Muscle of leg (tissue), 11 donors: ENCODE data around the gene CDK14. TPM values are rescaled to one million over a fixed set of nuclear protein-coding genes. Genes with fewer than 3 reads are reported as not detected.
A peak's percentile ranks its signal among the peaks of the same experiment; 100 is the strongest.

Experiments used
- DNase-seq: peaks from one replicate; pipeline ENCODE4 v3.0.0; 2013
- H3K27ac ChIP-seq: one replicate; pipeline ENCODE4 v1.5.1; 2013; ENCODE audit warnings: mild to moderate bottlenecking, low read length, control low read depth
- H3K27me3 ChIP-seq: one replicate; pipeline ENCODE4 v1.6.1; 2013; ENCODE audit warnings: low read length; ENCODE audit not compliant: control insufficient read depth, insufficient read depth
- H3K36me3 ChIP-seq: one replicate; pipeline ENCODE4 v1.6.1; 2013; ENCODE audit warnings: low read length; ENCODE audit not compliant: control insufficient read depth, insufficient read depth
- H3K4me1 ChIP-seq: one replicate; pipeline ENCODE4 v1.6.1; 2013; ENCODE audit warnings: low read length; ENCODE audit not compliant: control insufficient read depth, insufficient read depth
- H3K4me3 ChIP-seq: one replicate; pipeline ENCODE4 v1.5.1; 2013; ENCODE audit warnings: low read length, control low read depth
- H3K9me3 ChIP-seq: replicated peaks from 2 replicates; pipeline ENCODE4 v1.6.1; 2013; ENCODE audit warnings: low read depth, low read length; ENCODE audit not compliant: control insufficient read depth
- WGBS: methylation state at CpG from one replicate; pipeline ENCODE4 v1.1.5; 2013; ENCODE audit warnings: missing lambda C conversion rate; ENCODE audit not compliant: insufficient coverage; 5-methylcytosine and 5-hydroxymethylcytosine counted together
- polyA plus RNA-seq, 8 donors: library from polyadenylated mRNA; unstranded; fragments of 120-200 nt; gene quantifications; one replicate each; pipeline versions ENCODE4 v1.2.1 to v1.2.3, GENCODE V29; 2013; ENCODE audit warnings: inconsistent platforms in 1 of 8, low replicate concordance in 1 of 8; ENCODE audit not compliant: insufficient read length in 8 of 8, insufficient read depth in 1 of 8
- total RNA-seq: library from RNA; stranded (reverse); fragments of 120-200 nt; gene quantifications from one replicate; pipeline ENCODE4 v1.2.4, GENCODE V29; 2013

CDK14 gene
- total and polyA plus RNA-seq, 9 donors, result 14.9 to 36.7 (median 21.3) TPM

DNA sequence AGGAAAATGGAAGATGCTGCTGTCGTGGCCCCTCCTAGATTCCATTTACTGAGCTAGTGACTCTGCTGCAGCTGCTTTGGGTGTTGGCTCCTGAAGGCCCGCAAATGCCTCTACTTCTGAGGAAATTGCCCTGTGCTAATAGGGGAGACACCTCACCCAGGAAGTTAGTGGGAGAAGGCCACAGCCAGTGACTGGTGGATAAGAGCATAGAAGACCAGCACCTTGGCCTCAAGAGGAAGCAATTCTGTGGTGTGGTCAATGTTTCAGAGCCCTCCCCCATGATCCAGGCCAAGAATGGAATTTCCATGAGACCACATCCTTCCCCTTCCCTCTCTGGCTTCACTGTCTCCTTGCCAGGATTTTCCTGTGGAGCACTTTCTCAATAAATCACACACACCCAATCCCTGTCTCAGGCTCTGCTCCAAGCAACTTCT is 643.1 kb downstream of the CDK14 start:
- 17% methylated on average over 2 of the region's 2 CpGs for WGBS
- H3K4me3 ChIP-seq, result no peak overlapping the region
- no peaks in the 10 kb centered on the region for H3K36me3 ChIP-seq
- H3K9me3 ChIP-seq, result no peaks in the 10 kb centered on the region
- peak overlapping the region; percentile 90 for H3K27ac ChIP-seq
- peaks cover 19% of the 10 kb centered on the region for H3K4me1 ChIP-seq
- peak; percentile 89 for DNase-seq
- no peaks in the 10 kb centered on the region for H3K27me3 ChIP-seq

DNA sequence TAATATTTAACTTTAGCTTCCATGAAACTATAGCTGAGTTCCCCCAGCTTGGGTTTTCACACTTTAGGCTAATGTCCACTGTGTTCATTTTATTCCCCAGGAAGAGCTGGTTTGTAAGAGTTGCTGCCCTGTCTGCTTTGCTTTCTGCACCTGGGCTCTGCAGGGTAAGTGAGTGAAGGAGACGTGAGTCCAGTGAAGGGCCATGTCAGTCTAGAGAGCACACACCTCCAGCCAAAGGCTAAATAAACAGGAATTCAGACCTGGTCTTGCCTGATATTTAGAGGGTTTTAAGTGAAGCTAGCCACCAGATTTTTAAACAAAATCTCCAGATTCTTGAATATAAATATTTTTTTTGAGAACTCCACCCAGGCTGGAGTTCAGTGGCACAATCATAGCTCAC is 643.7 kb downstream of the CDK14 start:
- no peaks in the 10 kb centered on the region for H3K27me3 ChIP-seq
- H3K27ac ChIP-seq, result peak overlapping the region; percentile 90
- no peaks in the 10 kb centered on the region for H3K9me3 ChIP-seq
- WGBS, result no CpG with 5 or more reads among the region's 1 CpG
- H3K36me3 ChIP-seq, result no peaks in the 10 kb centered on the region
- DNase-seq, result peak; percentile 27
- no peak overlapping the region for H3K4me3 ChIP-seq
- peaks cover 19% of the 10 kb centered on the region for H3K4me1 ChIP-seq

GRCh38 chr7:91240376-91240941 is 644.3 kb downstream of the CDK14 start:
- WGBS, result no CpG with 5 or more reads among the region's 2 CpGs
- H3K36me3 ChIP-seq, result no peaks in the 10 kb centered on the region
- H3K4me3 ChIP-seq, result no peak overlapping the region
- DNase-seq, result peak; percentile 98
- H3K27me3 ChIP-seq, result no peaks in the 10 kb centered on the region
- peak overlapping the region; percentile 90 for H3K27ac ChIP-seq
- peaks cover 19% of the 10 kb centered on the region for H3K4me1 ChIP-seq
- no peaks in the 10 kb centered on the region for H3K9me3 ChIP-seq

- no peaks in the 10 kb centered on the region for H3K27me3 ChIP-seq
- H3K36me3 ChIP-seq, result no peaks in the 10 kb centered on the region
- WGBS, result no CpG with 5 or more reads among the region's 8 CpGs
- peaks cover 19% of the 10 kb centered on the region for H3K4me1 ChIP-seq
- H3K4me3 ChIP-seq, result no peak overlapping the region
- H3K27ac ChIP-seq, result no peak overlapping the region
- peak; percentile 51 for DNase-seq
- H3K9me3 ChIP-seq, result no peaks in the 10 kb centered on the region
Observed at GRCh38 chr7:91242097-91242844, 646.1 kb downstream of the CDK14 start.

- Histone ChIP-seq H3K9me3 (no peaks in the 10 kb centered on the region), H3K36me3 (no peaks in the 10 kb centered on the region), H3K27ac (no peak overlapping the region), H3K4me3 (no peak overlapping the region), H3K4me1 (peaks cover 19% of the 10 kb centered on the region), H3K27me3 (no peaks in the 10 kb centered on the region)
- WGBS, result no CpG with 5 or more reads among the region's 6 CpGs
- peak; percentile 78 for DNase-seq
Observed at GRCh38 chr7:91243591-91244301, 647.6 kb downstream of the CDK14 start.

DNA sequence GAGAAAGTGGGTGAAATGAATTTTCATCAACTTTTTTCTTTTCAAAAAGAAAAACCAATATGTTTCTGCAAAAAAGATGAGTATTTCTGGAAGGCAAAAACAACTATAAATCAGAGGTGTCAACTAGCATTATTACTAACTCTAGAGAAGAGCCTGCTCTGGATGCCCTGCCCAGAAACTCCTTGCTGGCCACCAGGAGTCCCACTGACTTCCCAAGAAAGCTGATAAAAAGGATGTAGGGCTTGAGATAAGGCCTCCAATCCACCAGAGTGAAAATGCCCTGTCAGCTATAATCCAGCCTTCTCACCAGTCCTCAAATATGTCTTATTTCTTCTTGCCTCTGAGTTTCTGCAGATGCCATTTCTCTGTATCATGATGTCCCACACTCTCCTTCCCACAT is 651.4 kb downstream of the CDK14 start:
- Histone ChIP-seq H3K4me3 (no peak overlapping the region), H3K27me3 (no peaks in the 10 kb centered on the region), H3K4me1 (peaks cover 5% of the 10 kb centered on the region), H3K36me3 (no peaks in the 10 kb centered on the region), H3K9me3 (no peaks in the 10 kb centered on the region), H3K27ac (no peak overlapping the region)
- no peak for DNase-seq

- no peak overlapping the region for H3K27ac ChIP-seq
- no CpG with 5 or more reads among the region's 2 CpGs for WGBS
- H3K4me1 ChIP-seq, result peaks cover 2% of the 10 kb centered on the region
- H3K27me3 ChIP-seq, result no peaks in the 10 kb centered on the region
- DNase-seq, result peak; percentile 48
- H3K9me3 ChIP-seq, result no peaks in the 10 kb centered on the region
- no peaks in the 10 kb centered on the region for H3K36me3 ChIP-seq
- no peak overlapping the region for H3K4me3 ChIP-seq
Observed at GRCh38 chr7:91248996-91249395, 652.9 kb downstream of the CDK14 start.

GRCh38 chr7:91249506-91250233 is 653.5 kb downstream of the CDK14 start:
- no CpG with 5 or more reads among the region's 4 CpGs for WGBS
- Histone ChIP-seq H3K27me3 (no peaks in the 10 kb centered on the region), H3K9me3 (no peaks in the 10 kb centered on the region), H3K27ac (no peak overlapping the region), H3K4me3 (no peak overlapping the region), H3K4me1 (peaks cover 2% of the 10 kb centered on the region), H3K36me3 (no peaks in the 10 kb centered on the region)
- no peak for DNase-seq

DNA sequence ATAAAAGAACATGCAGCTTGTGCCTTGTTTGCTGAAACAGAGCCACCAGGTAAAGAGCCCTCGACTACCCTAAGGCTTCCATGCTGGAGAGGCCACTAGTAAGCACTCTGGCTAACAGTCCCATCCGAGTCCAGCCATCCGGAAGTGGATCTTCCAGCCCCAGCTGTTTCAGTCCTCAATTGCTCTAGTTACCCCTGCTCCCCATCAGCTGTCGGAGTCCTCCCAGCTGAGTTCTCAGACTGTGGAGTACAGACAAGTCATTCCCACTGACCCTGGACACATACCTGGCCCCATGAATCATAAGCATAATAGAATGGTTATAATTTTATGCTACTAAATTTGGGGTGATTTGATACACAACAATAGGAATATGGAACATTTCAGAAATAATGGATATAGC is 654.6 kb downstream of the CDK14 start:
- H3K27me3 ChIP-seq, result no peaks in the 10 kb centered on the region
- DNase-seq, result no peak
- H3K4me1 ChIP-seq, result peaks cover 2% of the 10 kb centered on the region
- no peak overlapping the region for H3K27ac ChIP-seq
- H3K9me3 ChIP-seq, result no peaks in the 10 kb centered on the region
- no peaks in the 10 kb centered on the region for H3K36me3 ChIP-seq
- WGBS, result 70% methylated on average over 3 of the region's 4 CpGs
- H3K4me3 ChIP-seq, result no peak overlapping the region

- Histone ChIP-seq H3K36me3 (no peaks in the 10 kb centered on the region), H3K4me3 (no peak overlapping the region), H3K27ac (no peak overlapping the region), H3K9me3 (peaks cover 5% of the 10 kb centered on the region), H3K27me3 (no peaks in the 10 kb centered on the region), H3K4me1 (peaks cover 2% of the 10 kb centered on the region)
- WGBS, result no CpG with 5 or more reads among the region's 3 CpGs
- DNase-seq, result no peak
Observed at GRCh38 chr7:91251877-91252276, 655.8 kb downstream of the CDK14 start.
